ENCODE results near the gene GABRP.

GABRP gene

GRCh38 chr5:170746075-170746960 is 37.2 kb upstream of the GABRP start:
- Histone ChIP-seq H3K27ac (no peak overlapping the region), H3K27me3 (no peaks in the 10 kb centered on the region), H3K4me1 (peaks cover 6% of the 10 kb centered on the region; the same call in 1 of the 2 replicates), H3K4me3 (no peak overlapping the region), H3K9ac (no peak overlapping the region), H3K9me3 (no peaks in the 10 kb centered on the region), H3K36me3 (no peaks in the 10 kb centered on the region), H4K20me1 (no peaks in the 10 kb centered on the region), H3K4me2 (no peak overlapping the region)
- no peak for TF ChIP-seq Cebpa-rat (IDR thresholded peaks at IDR 0.05)

- no peak overlapping the region for H3K4me2 ChIP-seq
- no peaks in the 10 kb centered on the region for H3K27me3 ChIP-seq
- TF ChIP-seq Cebpa-rat (IDR thresholded peaks at IDR 0.05) = no peak
- H3K9me3 ChIP-seq = no peaks in the 10 kb centered on the region
- H3K4me1 ChIP-seq = peaks cover 6% of the 10 kb centered on the region; the same call in 1 of the 2 replicates
- no peak overlapping the region for H3K27ac ChIP-seq
- H3K36me3 ChIP-seq = no peaks in the 10 kb centered on the region
- no peaks in the 10 kb centered on the region for H4K20me1 ChIP-seq
- H3K9ac ChIP-seq = no peak overlapping the region
- no peak overlapping the region for H3K4me3 ChIP-seq
Observed at GRCh38 chr5:170746961-170747340, 36.6 kb upstream of the GABRP start.

GRCh38 chr5:170747357-170747756 is 36.2 kb upstream of the GABRP start:
- TF ChIP-seq Cebpa-rat (IDR thresholded peaks at IDR 0.05) = no peak
- H4K20me1 ChIP-seq = no peaks in the 10 kb centered on the region

GRCh38 chr5:170747851-170748250 is 35.7 kb upstream of the GABRP start:
- Histone ChIP-seq H3K9ac (no peak overlapping the region), H3K4me3 (no peak overlapping the region), H3K27me3 (no peaks in the 10 kb centered on the region), H3K4me2 (no peak overlapping the region), H4K20me1 (no peaks in the 10 kb centered on the region), H3K36me3 (no peaks in the 10 kb centered on the region), H3K4me1 (peaks cover 6% of the 10 kb centered on the region; the same call in 1 of the 2 replicates), H3K27ac (no peak overlapping the region), H3K9me3 (no peaks in the 10 kb centered on the region)
- no peak for TF ChIP-seq Cebpa-rat (IDR thresholded peaks at IDR 0.05)

More at GRCh38 chr5:170747357-170747756, 36.2 kb upstream of the GABRP start:
- Histone ChIP-seq H3K36me3 (no peaks in the 10 kb centered on the region), H3K4me2 (no peak overlapping the region), H3K9ac (no peak overlapping the region), H3K9me3 (no peaks in the 10 kb centered on the region), H3K27me3 (no peaks in the 10 kb centered on the region), H3K27ac (no peak overlapping the region), H3K4me3 (no peak overlapping the region), H3K4me1 (peaks cover 6% of the 10 kb centered on the region; the same call in 1 of the 2 replicates)

GRCh38 chr5:170748951-170749471 is 34.5 kb upstream of the GABRP start:
- H3K27me3 ChIP-seq = no peaks in the 10 kb centered on the region
- no peaks in the 10 kb centered on the region for H3K9me3 ChIP-seq
- no peak overlapping the region for H3K27ac ChIP-seq
- TF ChIP-seq Cebpa-rat (IDR thresholded peaks at IDR 0.05) = no peak
- H3K36me3 ChIP-seq = no peaks in the 10 kb centered on the region
- no peaks in the 10 kb centered on the region for H4K20me1 ChIP-seq
- peaks cover 6% of the 10 kb centered on the region; the same call in 1 of the 2 replicates for H3K4me1 ChIP-seq
- no peak overlapping the region for H3K4me2 ChIP-seq
- H3K4me3 ChIP-seq = no peak overlapping the region
- H3K9ac ChIP-seq = no peak overlapping the region

- Histone ChIP-seq H3K9me3 (no peaks in the 10 kb centered on the region), H3K36me3 (no peaks in the 10 kb centered on the region), H3K4me3 (no peak overlapping the region), H3K4me1 (peaks cover under 1% of the 10 kb centered on the region; the same call in 1 of the 2 replicates), H4K20me1 (no peaks in the 10 kb centered on the region), H3K9ac (no peak overlapping the region), H3K4me2 (no peak overlapping the region), H3K27me3 (no peaks in the 10 kb centered on the region), H3K27ac (no peak overlapping the region)
- TF ChIP-seq Cebpa-rat (IDR thresholded peaks at IDR 0.05) = no peak
Observed at GRCh38 chr5:170749911-170750431, 33.6 kb upstream of the GABRP start.

- H3K27me3 ChIP-seq = no peaks in the 10 kb centered on the region
- no peaks in the 10 kb centered on the region for H3K36me3 ChIP-seq
- H3K9me3 ChIP-seq = no peaks in the 10 kb centered on the region
- no peak overlapping the region for H3K4me2 ChIP-seq
- no peak for TF ChIP-seq Cebpa-rat (IDR thresholded peaks at IDR 0.05)
- H3K4me3 ChIP-seq = no peak overlapping the region
- no peak overlapping the region for H3K27ac ChIP-seq
- no peaks in the 10 kb centered on the region for H4K20me1 ChIP-seq
- no peak overlapping the region for H3K9ac ChIP-seq
- H3K4me1 ChIP-seq = no peaks in the 10 kb centered on the region
Observed at GRCh38 chr5:170750791-170751190, 32.7 kb upstream of the GABRP start.

GRCh38 chr5:170751631-170752030 is 31.9 kb upstream of the GABRP start:
- H3K27ac ChIP-seq = no peak overlapping the region
- H3K4me1 ChIP-seq = no peaks in the 10 kb centered on the region
- no peaks in the 10 kb centered on the region for H3K9me3 ChIP-seq
- H4K20me1 ChIP-seq = no peaks in the 10 kb centered on the region
- H3K27me3 ChIP-seq = no peaks in the 10 kb centered on the region
- H3K9ac ChIP-seq = no peak overlapping the region
- H3K4me3 ChIP-seq = no peak overlapping the region
- H3K4me2 ChIP-seq = no peak overlapping the region
- TF ChIP-seq Cebpa-rat (IDR thresholded peaks at IDR 0.05) = no peak
- H3K36me3 ChIP-seq = no peaks in the 10 kb centered on the region

GRCh38 chr5:170752257-170753215 is 31.0 kb upstream of the GABRP start:
- Histone ChIP-seq H4K20me1 (no peaks in the 10 kb centered on the region), H3K9me3 (no peaks in the 10 kb centered on the region), H3K27ac (no peak overlapping the region), H3K27me3 (no peaks in the 10 kb centered on the region), H3K4me3 (no peak overlapping the region), H3K36me3 (no peaks in the 10 kb centered on the region), H3K9ac (no peak overlapping the region), H3K4me2 (no peak overlapping the region), H3K4me1 (no peaks in the 10 kb centered on the region)
- TF ChIP-seq Cebpa-rat (IDR thresholded peaks at IDR 0.05) = no peak

All from BLaER1 (cell line).